ENCODE data around the gene ANAPC15. TPM values are rescaled to one million over a fixed set of nuclear protein-coding genes. Genes with fewer than 3 reads are reported as not detected.
A peak's percentile ranks its signal among the peaks of the same experiment; 100 is the strongest.

The ANAPC15 gene
- total and polyA plus RNA-seq, 8 donors: 13.3 to 79.1 (median 40.1) TPM

DNA sequence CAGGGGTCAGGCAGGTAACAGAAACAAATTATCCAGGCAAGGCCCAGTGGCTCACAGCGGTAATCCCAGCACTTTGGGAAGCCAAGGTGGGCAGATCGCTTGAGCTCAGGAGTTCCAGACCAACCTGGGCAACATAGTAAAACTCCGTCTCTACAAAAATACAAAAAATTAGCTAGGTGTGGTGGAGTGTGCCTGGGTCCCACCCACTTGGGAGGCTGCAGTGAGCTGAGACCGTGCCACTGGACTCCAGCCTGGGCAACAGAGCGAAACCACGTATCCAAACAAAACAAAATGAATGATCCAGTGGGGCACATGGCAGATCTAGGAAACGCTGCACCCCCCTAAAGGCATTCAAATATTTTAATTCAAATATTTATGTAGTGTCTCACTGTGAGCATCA, 42.0 kb downstream of the ANAPC15 start:
- Histone ChIP-seq H3K36me3 (peaks cover 0 to 11% (median 4%) of the 10 kb centered on the region in 4 donors), H3K27ac (peak overlapping the region; percentile 65 to 85 (median 80)), H3K27me3 (no peaks in the 10 kb centered on the region), H3K4me1 (peaks cover 35 to 79% (median 54%) of the 10 kb centered on the region in 4 donors), H3K9me3 (no peaks in the 10 kb centered on the region), H3K4me3 (no peak overlapping the region)
- intact Hi-C loops (cut with DNase I; ENCODE audit: low total_unique reads): no loop called here
- no peak for TF ChIP-seq EP300 (IDR thresholded peaks at IDR 0.05)
- TF ChIP-seq, protein P1, sequence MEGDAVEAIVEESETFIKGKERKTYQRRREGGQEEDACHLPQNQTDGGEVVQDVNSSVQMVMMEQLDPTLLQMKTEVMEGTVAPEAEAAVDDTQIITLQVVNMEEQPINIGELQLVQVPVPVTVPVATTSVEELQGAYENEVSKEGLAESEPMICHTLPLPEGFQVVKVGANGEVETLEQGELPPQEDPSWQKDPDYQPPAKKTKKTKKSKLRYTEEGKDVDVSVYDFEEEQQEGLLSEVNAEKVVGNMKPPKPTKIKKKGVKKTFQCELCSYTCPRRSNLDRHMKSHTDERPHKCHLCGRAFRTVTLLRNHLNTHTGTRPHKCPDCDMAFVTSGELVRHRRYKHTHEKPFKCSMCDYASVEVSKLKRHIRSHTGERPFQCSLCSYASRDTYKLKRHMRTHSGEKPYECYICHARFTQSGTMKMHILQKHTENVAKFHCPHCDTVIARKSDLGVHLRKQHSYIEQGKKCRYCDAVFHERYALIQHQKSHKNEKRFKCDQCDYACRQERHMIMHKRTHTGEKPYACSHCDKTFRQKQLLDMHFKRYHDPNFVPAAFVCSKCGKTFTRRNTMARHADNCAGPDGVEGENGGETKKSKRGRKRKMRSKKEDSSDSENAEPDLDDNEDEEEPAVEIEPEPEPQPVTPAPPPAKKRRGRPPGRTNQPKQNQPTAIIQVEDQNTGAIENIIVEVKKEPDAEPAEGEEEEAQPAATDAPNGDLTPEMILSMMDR (IDR thresholded peaks at IDR 0.05): no peak
- no peak for TF ChIP-seq POLR2AphosphoS5 (IDR thresholded peaks at IDR 0.05)
- no peak for TF ChIP-seq POLR2A (IDR thresholded peaks at IDR 0.05)
- WGBS, 5 donors: 86 to 92% (median 89%) methylated on average over 7 of the region's 7 CpGs
- no peak for DNase-seq

DNA sequence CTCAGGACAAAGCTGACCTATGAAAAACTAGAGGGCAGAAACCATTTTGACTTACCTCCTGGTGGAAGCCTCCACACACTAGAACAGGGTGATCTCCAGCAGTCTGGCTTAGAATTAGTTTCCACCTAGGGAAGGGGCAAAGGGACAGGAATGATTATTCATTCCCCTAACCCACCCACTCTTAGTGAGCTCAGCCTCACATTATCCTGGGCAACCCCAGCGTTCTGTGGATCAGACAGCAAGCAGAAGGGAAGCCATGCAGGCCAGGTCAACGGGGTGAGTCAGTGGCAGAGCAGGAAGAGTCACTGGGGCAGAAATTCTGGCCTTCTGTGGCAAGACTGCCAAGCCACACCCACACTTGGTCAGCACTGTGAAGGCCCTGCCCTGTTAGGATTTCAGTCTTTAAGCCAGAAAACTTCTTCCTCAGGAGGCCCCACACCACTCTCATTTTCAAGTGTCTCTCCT, 42.7 kb downstream of the ANAPC15 start:
- Histone ChIP-seq H3K9me3 (no peaks in the 10 kb centered on the region), H3K27ac (peak overlapping the region; percentile 43 to 85 (median 80)), H3K27me3 (no peaks in the 10 kb centered on the region), H3K4me3 (no peak overlapping the region), H3K4me1 (peaks cover 35 to 73% (median 51%) of the 10 kb centered on the region in 4 donors), H3K36me3 (peaks cover 0 to 10% (median 4%) of the 10 kb centered on the region in 4 donors)
- 0 to 15% (median 8%) methylated on average over 2 of the region's 2 CpGs; no CpG with 5 or more reads in 1 of the 5 donors for WGBS, 5 donors
- intact Hi-C loops (cut with DNase I; ENCODE audit: low total_unique reads): no loop called here
- DNase-seq: peak; percentile 77 to 78
- no peak for TF ChIP-seq POLR2A (IDR thresholded peaks at IDR 0.05)
- TF ChIP-seq POLR2AphosphoS5 (IDR thresholded peaks at IDR 0.05): peak in 2 of 3 donors; percentile 39 to 68
- no peak for TF ChIP-seq EP300 (IDR thresholded peaks at IDR 0.05)
- TF ChIP-seq, protein P1 (IDR thresholded peaks at IDR 0.05): no peak

DNA sequence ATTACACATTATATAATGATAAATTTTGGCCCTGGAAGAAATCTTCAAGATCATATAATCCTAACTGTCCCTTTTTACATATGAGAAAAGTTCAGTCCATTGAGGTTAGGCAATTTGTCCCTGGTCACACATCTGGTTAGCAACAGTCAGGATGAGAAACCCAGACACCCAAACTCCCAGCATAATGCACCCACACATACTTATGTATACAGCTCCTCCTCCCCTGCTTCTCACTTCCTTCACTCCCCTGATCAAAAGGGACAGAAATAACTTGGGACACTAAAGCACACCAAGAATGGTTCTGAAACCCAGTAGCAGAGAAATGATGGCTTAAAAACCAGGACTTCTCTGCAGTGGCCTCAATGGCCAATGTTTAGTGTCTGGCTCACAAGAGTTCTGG, 43.3 kb downstream of the ANAPC15 start:
- Histone ChIP-seq H3K36me3 (peaks cover 0 to 10% (median 4%) of the 10 kb centered on the region in 4 donors), H3K9me3 (no peaks in the 10 kb centered on the region), H3K4me3 (no peak overlapping the region), H3K4me1 (peaks cover 35 to 67% (median 49%) of the 10 kb centered on the region in 4 donors), H3K27me3 (no peaks in the 10 kb centered on the region), H3K27ac (peak overlapping the region; percentile 46 to 85 (median 80))
- no peak for DNase-seq
- intact Hi-C loops (cut with DNase I; ENCODE audit: low total_unique reads): no loop called here
- TF ChIP-seq POLR2AphosphoS5 (IDR thresholded peaks at IDR 0.05): no peak

DNA sequence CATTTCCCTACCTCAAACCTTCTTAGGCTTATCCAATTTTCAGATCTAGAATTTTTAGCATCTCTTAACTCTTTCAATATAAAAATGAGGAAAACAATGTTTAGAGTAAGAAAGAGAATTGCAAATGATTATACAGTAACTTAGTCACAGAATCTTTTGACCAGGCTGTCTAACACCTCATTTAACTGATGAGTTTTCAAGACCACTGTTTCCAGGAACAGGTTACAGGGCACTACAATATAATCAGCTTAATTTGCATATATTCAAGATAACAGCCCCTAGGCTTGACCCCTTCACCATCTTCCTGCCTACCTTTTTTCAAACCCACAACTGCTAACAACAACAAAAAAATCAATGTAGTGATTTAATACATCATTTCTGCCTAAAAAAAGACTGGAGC, 44.8 kb downstream of the ANAPC15 start:
- Histone ChIP-seq H3K27me3 (no peaks in the 10 kb centered on the region), H3K27ac (peak overlapping the region in 3 of 5 donors; percentile 38 to 80 (median 42)), H3K4me3 (no peak overlapping the region), H3K4me1 (peaks cover 35 to 65% (median 49%) of the 10 kb centered on the region in 4 donors), H3K36me3 (peaks cover 0 to 15% (median 4%) of the 10 kb centered on the region in 4 donors), H3K9me3 (no peaks in the 10 kb centered on the region)
- no peak for TF ChIP-seq POLR2A (IDR thresholded peaks at IDR 0.05)
- TF ChIP-seq, protein P1 (IDR thresholded peaks at IDR 0.05): no peak
- no peak for TF ChIP-seq POLR2AphosphoS5 (IDR thresholded peaks at IDR 0.05)
- TF ChIP-seq EP300 (IDR thresholded peaks at IDR 0.05): no peak
- DNase-seq: no peak
- intact Hi-C loops (cut with DNase I; ENCODE audit: low total_unique reads): no loop called here

DNA sequence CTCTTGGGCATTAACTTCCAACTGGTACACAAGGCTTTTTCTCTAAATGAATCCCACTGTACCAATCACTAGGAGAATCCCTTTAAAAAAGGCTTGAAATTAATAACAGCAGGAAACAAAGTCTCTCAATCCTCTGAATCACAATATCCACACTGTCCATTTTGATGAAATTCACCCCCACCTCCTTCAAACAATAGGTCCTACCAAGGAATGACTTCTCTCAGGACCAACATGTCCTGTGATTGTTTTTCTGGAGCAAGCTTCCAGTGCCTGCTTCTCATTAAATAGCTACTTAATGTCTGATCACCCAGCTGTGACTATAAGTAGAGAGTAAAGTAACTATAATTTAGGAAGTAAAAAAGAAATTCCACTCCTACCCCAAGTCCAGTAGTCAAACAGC, 45.2 kb downstream of the ANAPC15 start:
- intact Hi-C loops (cut with DNase I; ENCODE audit: low total_unique reads): no loop called here
- peak overlapping the region in 3 of 5 donors; percentile 38 to 80 (median 42) for H3K27ac ChIP-seq

More for the DNA sequence above, 45.2 kb downstream of the ANAPC15 start:
- Histone ChIP-seq H3K4me1 (peaks cover 32 to 61% (median 45%) of the 10 kb centered on the region in 4 donors), H3K27me3 (no peaks in the 10 kb centered on the region), H3K36me3 (peaks cover 0 to 19% (median 8%) of the 10 kb centered on the region in 4 donors), H3K9me3 (no peaks in the 10 kb centered on the region), H3K4me3 (no peak overlapping the region)
- TF ChIP-seq POLR2A (IDR thresholded peaks at IDR 0.05): no peak
- TF ChIP-seq, protein P1 (IDR thresholded peaks at IDR 0.05): no peak
- no peak for TF ChIP-seq EP300 (IDR thresholded peaks at IDR 0.05)
- no peak for TF ChIP-seq POLR2AphosphoS5 (IDR thresholded peaks at IDR 0.05)
- DNase-seq: no peak

Measured in stomach (tissue), 9 donors.